Measurements from ENCODE around the gene SLC2A9. TPM values are rescaled to one million over a fixed set of nuclear protein-coding genes. Genes with fewer than 3 reads are reported as not detected.

Gene SLC2A9
- total and polyA plus RNA-seq, 7 experiments from 2014 or later, result 0.36 to 9.6 (median 3.3) TPM

DNA sequence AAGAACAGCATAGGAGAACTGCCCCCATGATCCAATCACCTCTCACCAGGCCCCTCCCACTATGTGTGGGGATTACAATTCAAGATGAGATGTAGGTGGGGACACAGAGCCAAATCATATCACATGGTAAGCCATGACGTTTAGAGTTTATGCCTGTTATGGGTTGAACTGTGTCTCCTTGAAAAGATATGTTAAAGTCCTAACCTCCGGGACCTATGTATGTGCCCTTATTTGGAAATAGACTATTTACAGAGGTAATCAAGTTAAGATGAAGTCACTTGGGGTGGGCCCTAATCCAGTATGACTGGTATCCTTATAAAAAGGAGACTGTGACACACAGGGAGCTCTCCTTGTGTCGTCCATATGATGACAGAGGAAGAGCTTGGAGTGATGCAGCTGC lies 25.2 kb upstream of the SLC2A9 start:
- Mint-ChIP-seq H3K36me3 (peaks cover 7 to 49% (median 22%) of the 10 kb centered on the region in 5 donors), H3K4me3 (no peak overlapping the region), H3K27me3 (no peaks in the 10 kb centered on the region), H3K4me1 (peaks cover 0 to 17% (median 8%) of the 10 kb centered on the region in 7 donors), H3K9me3 (peaks cover 4 to 24% (median 12%) of the 10 kb centered on the region in 11 donors), H3K27ac (no peak overlapping the region)
- no peak for ATAC-seq
- ChIA-PET POLR2A (no interaction called here), CTCF (no interaction called here)
- H3K27ac ChIP-seq (ENCODE audit: low read depth, low read length), result no peak overlapping the region
- H3K36me3 ChIP-seq (ENCODE audit: control insufficient read depth in 2 of 3, insufficient read depth in 3 of 3, low read length in 3 of 3), result peaks cover 0 to 13% (median 0%) of the 10 kb centered on the region in 3 experiments
- H3K4me1 ChIP-seq (ENCODE audit: control insufficient read depth in 2 of 2, insufficient read depth in 2 of 2, low read length in 2 of 2), result no peaks in the 10 kb centered on the region
- H3K4me3 ChIP-seq (ENCODE audit: low read length), result no peak overlapping the region
- H3K9me3 ChIP-seq (ENCODE audit: control insufficient read depth in 2 of 3, low read length in 3 of 3), result peaks cover 0 to 6% (median 0%) of the 10 kb centered on the region in 3 experiments
- no peaks in the 10 kb centered on the region for H3K27me3 ChIP-seq (ENCODE audit: control insufficient read depth in 2 of 2, insufficient read depth in 2 of 2, low read length in 2 of 2)
- no peak for DNase-seq
- intact Hi-C loops (cut with micrococcal nuclease), result no loop called here

DNA sequence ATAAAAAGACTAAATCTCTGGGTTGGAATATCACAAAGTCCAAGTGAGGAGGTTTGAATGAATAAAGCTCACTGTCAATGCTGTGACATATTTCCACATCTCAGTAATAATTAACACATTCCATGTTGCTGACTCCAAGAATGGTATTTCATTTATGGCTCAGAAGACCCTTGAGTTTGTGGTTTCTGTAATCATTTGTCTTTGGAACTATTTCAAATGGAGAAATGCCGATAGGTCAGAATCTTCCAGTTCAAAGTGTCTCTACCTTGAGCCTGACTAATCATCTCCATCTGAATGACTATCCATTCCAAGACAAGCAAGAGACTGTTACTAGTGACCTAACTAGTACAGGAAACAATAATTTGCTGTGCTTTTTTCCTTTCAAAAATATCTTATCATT lies 24.2 kb upstream of the SLC2A9 start:
- Mint-ChIP-seq H3K4me1 (peaks cover 0 to 17% (median 7%) of the 10 kb centered on the region in 7 donors), H3K27ac (no peak overlapping the region), H3K4me3 (no peak overlapping the region), H3K9me3 (peaks cover 4 to 24% (median 12%) of the 10 kb centered on the region in 11 donors), H3K36me3 (peaks cover 7 to 49% (median 29%) of the 10 kb centered on the region in 5 donors), H3K27me3 (no peaks in the 10 kb centered on the region)
- CTCF ChIA-PET, result no interaction called here
- intact Hi-C loops (cut with micrococcal nuclease), result no loop called here
- H3K27me3 ChIP-seq (ENCODE audit: control insufficient read depth in 2 of 2, insufficient read depth in 2 of 2, low read length in 2 of 2), result no peaks in the 10 kb centered on the region
- no peaks in the 10 kb centered on the region for H3K4me1 ChIP-seq (ENCODE audit: control insufficient read depth in 2 of 2, insufficient read depth in 2 of 2, low read length in 2 of 2)
- H3K27ac ChIP-seq (ENCODE audit: low read depth, low read length), result no peak overlapping the region
- ATAC-seq (no peak), DNase-seq (no peak)
- H3K4me3 ChIP-seq (ENCODE audit: low read length), result no peak overlapping the region
- POLR2A ChIA-PET, result no interaction called here
- H3K36me3 ChIP-seq (ENCODE audit: control insufficient read depth in 2 of 3, insufficient read depth in 3 of 3, low read length in 3 of 3), result peaks cover 0 to 13% (median 0%) of the 10 kb centered on the region in 3 experiments
- peaks cover 0 to 6% (median 0%) of the 10 kb centered on the region in 3 experiments for H3K9me3 ChIP-seq (ENCODE audit: control insufficient read depth in 2 of 3, low read length in 3 of 3)

DNA sequence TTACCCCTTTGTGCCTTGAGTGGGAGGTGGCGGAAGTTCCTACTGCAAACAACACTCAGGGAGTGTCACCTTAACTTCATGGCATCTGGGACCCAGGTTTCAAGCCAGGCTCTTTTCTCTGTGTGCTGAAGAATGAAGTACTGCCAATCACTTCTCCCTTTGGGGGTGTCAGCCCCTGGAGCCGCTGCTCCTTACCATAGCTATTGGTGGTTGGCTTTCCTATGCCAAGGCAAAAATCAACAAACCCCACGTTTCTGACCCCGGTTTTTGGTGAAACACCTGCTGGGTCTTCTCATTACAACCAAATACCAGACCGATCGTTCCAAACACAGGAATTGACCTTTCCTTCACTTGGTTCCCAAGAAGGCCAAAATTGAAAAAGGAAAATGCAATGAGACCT lies 19.7 kb upstream of the SLC2A9 start:
- no peaks in the 10 kb centered on the region for H3K4me1 ChIP-seq (ENCODE audit: control insufficient read depth in 2 of 2, insufficient read depth in 2 of 2, low read length in 2 of 2)
- peaks cover 4 to 24% (median 11%) of the 10 kb centered on the region in 11 donors for H3K9me3 Mint-ChIP-seq
- H3K36me3 ChIP-seq (ENCODE audit: control insufficient read depth in 2 of 3, insufficient read depth in 3 of 3, low read length in 3 of 3), result peaks cover 0 to 18% (median 0%) of the 10 kb centered on the region in 3 experiments
- ATAC-seq, result no peak
- H3K27me3 Mint-ChIP-seq, result peaks cover 0 to 2% (median 0%) of the 10 kb centered on the region in 5 donors
- H3K27ac ChIP-seq (ENCODE audit: low read depth, low read length), result no peak overlapping the region
- H3K27ac Mint-ChIP-seq, result no peak overlapping the region
- no peaks in the 10 kb centered on the region for H3K27me3 ChIP-seq (ENCODE audit: control insufficient read depth in 2 of 2, insufficient read depth in 2 of 2, low read length in 2 of 2)
- DNase-seq, result no peak
- no peak overlapping the region for H3K4me3 Mint-ChIP-seq
- intact Hi-C loops (cut with micrococcal nuclease), result no loop called here
- peaks cover 0 to 5% (median 0%) of the 10 kb centered on the region in 7 donors for H3K4me1 Mint-ChIP-seq
- peaks cover 0 to 6% (median 0%) of the 10 kb centered on the region in 3 experiments for H3K9me3 ChIP-seq (ENCODE audit: control insufficient read depth in 2 of 3, low read length in 3 of 3)
- no peak overlapping the region for H3K4me3 ChIP-seq (ENCODE audit: low read length)
- H3K36me3 Mint-ChIP-seq, result peaks cover 10 to 57% (median 36%) of the 10 kb centered on the region in 5 donors
- CTCF ChIA-PET, result no interaction called here
- POLR2A ChIA-PET, result no interaction called here

DNA sequence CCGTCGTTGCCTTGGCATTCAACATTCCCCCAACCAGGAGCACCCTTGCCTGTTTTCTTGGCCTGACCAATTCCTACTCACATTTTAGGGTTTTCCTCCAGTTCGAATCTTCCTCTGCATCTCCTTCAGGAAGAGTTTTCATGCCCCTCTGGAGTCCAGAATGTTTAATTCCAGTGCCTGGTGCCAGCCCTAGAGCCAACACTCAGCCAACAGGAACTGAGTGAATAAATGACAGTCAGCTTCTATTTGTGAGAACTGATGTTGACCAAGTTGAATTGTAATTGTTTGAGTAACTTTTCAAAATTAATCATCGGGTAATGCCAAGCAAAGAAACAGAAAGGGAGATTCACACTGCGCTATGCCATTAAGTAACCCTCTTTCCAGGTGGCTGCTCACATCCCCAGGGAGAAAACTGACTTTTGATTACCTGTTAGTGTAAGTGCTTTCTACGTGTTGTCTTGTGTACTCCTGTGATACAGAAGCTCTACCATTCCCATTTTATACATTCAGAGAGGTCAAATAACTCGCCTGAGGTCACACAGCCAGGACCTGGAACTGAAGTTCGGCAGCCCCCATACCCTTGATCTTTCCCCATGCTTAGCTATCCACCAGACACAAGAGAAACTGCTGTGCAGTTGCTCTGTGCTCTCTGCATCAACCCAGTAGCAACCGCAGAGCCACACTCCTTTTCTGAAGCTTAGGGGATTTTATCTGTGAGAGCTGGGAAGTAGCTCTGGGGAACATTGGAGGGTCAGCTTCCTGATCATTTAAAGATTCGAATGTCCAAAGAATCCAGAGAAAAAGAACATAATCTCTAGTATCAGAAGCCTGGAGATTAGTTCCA lies 19.0 kb upstream of the SLC2A9 start:
- peaks cover 0 to 5% (median 0%) of the 10 kb centered on the region in 7 donors for H3K4me1 Mint-ChIP-seq
- POLR2A ChIA-PET, result no interaction called here
- H3K4me3 Mint-ChIP-seq, result no peak overlapping the region
- peaks cover 10 to 62% (median 42%) of the 10 kb centered on the region in 5 donors for H3K36me3 Mint-ChIP-seq
- H3K9me3 Mint-ChIP-seq, result peaks cover 4 to 24% (median 11%) of the 10 kb centered on the region in 11 donors
- intact Hi-C loops (cut with micrococcal nuclease), result no loop called here
- no peaks in the 10 kb centered on the region for H3K27me3 ChIP-seq (ENCODE audit: control insufficient read depth in 2 of 2, insufficient read depth in 2 of 2, low read length in 2 of 2)
- ATAC-seq (no peak), DNase-seq (no peak)
- no peak overlapping the region for H3K27ac ChIP-seq (ENCODE audit: low read depth, low read length)
- H3K4me3 ChIP-seq (ENCODE audit: low read length), result no peak overlapping the region
- peaks cover 0 to 6% (median 0%) of the 10 kb centered on the region in 3 experiments for H3K9me3 ChIP-seq (ENCODE audit: control insufficient read depth in 2 of 3, low read length in 3 of 3)
- H3K27ac Mint-ChIP-seq, result peak overlapping the region in 1 of 9 donors; percentile 49
- H3K36me3 ChIP-seq (ENCODE audit: control insufficient read depth in 2 of 3, insufficient read depth in 3 of 3, low read length in 3 of 3), result peaks cover 0 to 18% (median 0%) of the 10 kb centered on the region in 3 experiments
- H3K4me1 ChIP-seq (ENCODE audit: control insufficient read depth in 2 of 2, insufficient read depth in 2 of 2, low read length in 2 of 2), result no peaks in the 10 kb centered on the region
- peaks cover 0 to 2% (median 0%) of the 10 kb centered on the region in 5 donors for H3K27me3 Mint-ChIP-seq
- CTCF ChIA-PET, result no interaction called here

DNA sequence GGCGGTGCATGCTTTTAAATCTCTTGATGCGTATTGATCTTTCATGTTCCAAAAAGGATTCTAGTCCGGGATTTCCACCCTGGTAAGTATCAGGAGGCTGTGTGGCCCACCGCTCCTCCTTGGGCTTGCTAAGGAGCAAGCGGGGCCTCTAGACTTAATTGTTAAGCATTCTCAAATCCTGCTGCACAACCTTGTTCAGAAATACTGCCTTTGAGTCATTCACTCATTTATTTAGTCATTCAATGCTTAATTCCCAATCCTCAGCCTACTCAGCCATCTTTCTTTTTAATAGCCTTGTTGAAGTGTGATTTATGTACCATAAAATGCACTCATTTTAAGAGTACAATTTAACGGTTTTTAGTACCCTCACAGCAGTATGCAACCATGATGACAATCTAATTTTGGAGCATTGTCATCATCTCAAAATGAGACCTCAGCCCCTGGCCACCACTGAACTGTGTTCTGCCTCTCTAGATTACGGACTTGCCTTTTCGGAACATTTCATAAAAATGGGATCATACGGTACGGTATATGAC lies 15.6 kb upstream of the SLC2A9 start:
- Mint-ChIP-seq H3K36me3 (peaks cover 1 to 37% (median 26%) of the 10 kb centered on the region in 5 donors), H3K4me1 (peaks cover 0 to 19% (median 0%) of the 10 kb centered on the region in 7 donors), H3K9me3 (peaks cover 0 to 4% (median 0%) of the 10 kb centered on the region in 11 donors), H3K27ac (no peak overlapping the region), H3K4me3 (no peak overlapping the region), H3K27me3 (peaks cover 0 to 5% (median 2%) of the 10 kb centered on the region in 5 donors)
- H3K36me3 ChIP-seq (ENCODE audit: control insufficient read depth in 2 of 3, insufficient read depth in 3 of 3, low read length in 3 of 3), result peaks cover 0 to 5% (median 0%) of the 10 kb centered on the region in 3 experiments
- no peak overlapping the region for H3K4me3 ChIP-seq (ENCODE audit: low read length)
- no peaks in the 10 kb centered on the region for H3K4me1 ChIP-seq (ENCODE audit: control insufficient read depth in 2 of 2, insufficient read depth in 2 of 2, low read length in 2 of 2)
- POLR2A ChIA-PET, result no interaction called here
- intact Hi-C loops (cut with micrococcal nuclease), result no loop called here
- no peak for ATAC-seq
- H3K9me3 ChIP-seq (ENCODE audit: control insufficient read depth in 2 of 3, low read length in 3 of 3), result no peaks in the 10 kb centered on the region
- H3K27ac ChIP-seq (ENCODE audit: low read depth, low read length), result no peak overlapping the region
- CTCF ChIA-PET, result no interaction called here
- no peak for DNase-seq
- H3K27me3 ChIP-seq (ENCODE audit: control insufficient read depth in 2 of 2, insufficient read depth in 2 of 2, low read length in 2 of 2), result no peaks in the 10 kb centered on the region

DNA sequence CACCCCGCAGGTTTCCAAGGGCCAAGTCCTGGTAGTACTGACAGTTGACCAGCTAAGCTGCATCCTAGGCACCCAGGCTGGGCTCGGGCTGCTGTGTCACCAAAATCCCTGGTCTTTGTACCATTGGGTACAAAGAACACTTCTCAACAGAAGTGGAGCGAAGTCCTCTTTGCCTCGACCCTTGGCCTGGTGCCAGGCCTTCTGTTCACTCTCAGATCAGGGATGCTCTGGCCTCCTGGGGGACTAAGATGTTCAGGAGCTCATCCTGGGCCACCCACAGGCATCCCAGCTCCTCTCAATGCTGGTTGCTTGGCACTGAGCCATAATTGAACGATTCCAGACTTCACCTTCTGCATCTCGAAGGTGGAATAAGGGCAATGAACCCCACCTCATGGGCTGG lies 13.8 kb upstream of the SLC2A9 start:
- H3K27ac ChIP-seq (ENCODE audit: low read depth, low read length), result no peak overlapping the region
- no peaks in the 10 kb centered on the region for H3K9me3 Mint-ChIP-seq
- ATAC-seq, result no peak
- H3K27me3 ChIP-seq (ENCODE audit: control insufficient read depth in 2 of 2, insufficient read depth in 2 of 2, low read length in 2 of 2), result no peaks in the 10 kb centered on the region
- no peaks in the 10 kb centered on the region for H3K9me3 ChIP-seq (ENCODE audit: control insufficient read depth in 2 of 3, low read length in 3 of 3)
- intact Hi-C loops (cut with micrococcal nuclease), result no loop called here
- peaks cover 0 to 5% (median 2%) of the 10 kb centered on the region in 5 donors for H3K27me3 Mint-ChIP-seq
- H3K36me3 ChIP-seq (ENCODE audit: control insufficient read depth in 2 of 3, insufficient read depth in 3 of 3, low read length in 3 of 3), result peaks cover 0 to 5% (median 0%) of the 10 kb centered on the region in 3 experiments
- POLR2A ChIA-PET, result no interaction called here
- CTCF ChIA-PET, result no interaction called here
- H3K27ac Mint-ChIP-seq, result no peak overlapping the region
- no peaks in the 10 kb centered on the region for H3K4me1 ChIP-seq (ENCODE audit: control insufficient read depth in 2 of 2, insufficient read depth in 2 of 2, low read length in 2 of 2)
- DNase-seq, result no peak
- peaks cover 1 to 30% (median 15%) of the 10 kb centered on the region in 5 donors for H3K36me3 Mint-ChIP-seq
- no peak overlapping the region for H3K4me3 Mint-ChIP-seq
- H3K4me1 Mint-ChIP-seq, result peaks cover 0 to 20% (median 0%) of the 10 kb centered on the region in 7 donors
- no peak overlapping the region for H3K4me3 ChIP-seq (ENCODE audit: low read length)
